ENCODE measurements around the gene TMTC2.

The TMTC2 gene

GRCh38 chr12:82740129-82741000, 53.7 kb downstream of the TMTC2 start:
- TF ChIP-seq CTCF (IDR thresholded peaks at IDR 0.05; ENCODE audit: low read depth, low read length, missing control alignments), result no peak
- DNase-seq (ENCODE audit: extremely low read depth, low read depth), result peak; percentile 52

DNA sequence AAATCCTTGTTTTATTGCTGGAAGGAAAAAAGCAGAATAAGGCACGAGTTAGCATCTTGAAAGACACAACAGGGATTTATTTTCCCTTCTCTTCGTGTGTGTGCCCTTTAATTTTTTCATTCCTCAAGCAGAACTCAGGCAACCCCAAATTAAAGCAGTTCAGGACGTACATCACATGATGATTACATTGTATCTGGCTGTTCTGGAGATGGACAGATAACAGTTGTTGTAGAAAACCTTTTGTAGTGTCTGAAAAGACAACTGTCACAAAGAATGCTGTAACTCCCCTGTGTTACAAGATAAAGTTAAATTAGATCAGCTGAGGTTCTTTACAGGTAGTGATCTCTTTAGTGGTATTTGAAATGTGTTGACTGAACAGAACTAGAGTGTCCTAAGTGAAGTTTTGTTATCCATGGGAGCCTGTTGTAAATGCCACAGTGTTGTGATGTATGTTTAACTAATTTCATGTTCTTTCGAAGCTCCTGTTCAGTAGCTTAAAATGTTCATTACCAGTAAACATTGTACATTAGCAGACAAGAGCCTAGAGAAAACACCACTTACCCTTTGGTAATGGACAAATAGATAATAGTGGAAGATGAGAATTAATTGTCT, 58.5 kb downstream of the TMTC2 start:
- no peak overlapping the region for H3K4me3 ChIP-seq (replicated peaks; ENCODE audit: low read depth, low read length)
- no peak for DNase-seq (ENCODE audit: extremely low read depth, low read depth)
- no peak for TF ChIP-seq CTCF (IDR thresholded peaks at IDR 0.05; ENCODE audit: low read depth, low read length, missing control alignments)

More at GRCh38 chr12:82740129-82741000, 53.7 kb downstream of the TMTC2 start:
- no peak overlapping the region for H3K4me3 ChIP-seq (replicated peaks; ENCODE audit: low read depth, low read length)

DNA sequence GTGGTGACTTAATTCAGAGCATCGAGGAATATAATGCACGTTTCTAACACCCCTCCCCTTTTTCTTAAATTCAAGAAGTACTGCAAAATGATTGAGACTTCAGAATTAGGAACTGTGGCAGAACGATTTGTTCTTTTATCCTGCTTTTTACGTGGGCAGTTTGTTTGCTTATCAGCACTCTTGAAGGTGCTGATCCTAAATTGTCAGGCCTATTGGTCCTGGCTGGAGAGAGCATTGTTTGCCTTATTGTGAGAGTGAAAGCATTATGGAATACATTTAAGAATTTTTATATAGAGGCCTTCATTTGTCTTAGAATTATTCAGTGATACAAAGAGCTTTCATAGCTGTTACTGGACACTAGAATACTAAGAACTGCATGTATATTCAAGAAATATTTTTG, 59.1 kb downstream of the TMTC2 start:
- DNase-seq (ENCODE audit: extremely low read depth, low read depth), result no peak
- H3K4me3 ChIP-seq (replicated peaks; ENCODE audit: low read depth, low read length), result no peak overlapping the region
- TF ChIP-seq CTCF (IDR thresholded peaks at IDR 0.05; ENCODE audit: low read depth, low read length, missing control alignments), result no peak

DNA sequence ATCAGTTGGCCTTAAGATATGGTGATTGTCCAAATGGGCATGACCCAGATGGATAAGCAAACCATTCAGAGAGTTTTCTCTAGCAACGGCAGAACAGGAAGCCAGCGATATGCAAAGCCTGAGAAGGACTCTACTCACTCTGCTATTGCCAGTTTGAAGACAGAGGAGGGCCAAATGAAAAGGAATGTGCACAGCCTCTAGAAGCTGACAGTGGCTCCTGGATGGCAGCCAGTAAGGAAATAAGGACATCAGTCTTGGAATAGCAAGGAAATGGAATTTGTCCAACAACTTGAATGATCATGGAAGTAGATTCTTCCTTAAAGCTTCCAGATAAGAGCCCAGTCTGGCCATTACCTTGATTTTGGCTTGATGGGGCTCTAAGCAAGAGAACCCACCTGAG, 60.0 kb downstream of the TMTC2 start:
- H3K4me3 ChIP-seq (replicated peaks; ENCODE audit: low read depth, low read length), result no peak overlapping the region
- no peak for DNase-seq (ENCODE audit: extremely low read depth, low read depth)
- no peak for TF ChIP-seq CTCF (IDR thresholded peaks at IDR 0.05; ENCODE audit: low read depth, low read length, missing control alignments)

GRCh38 chr12:82749015-82749414, 62.3 kb downstream of the TMTC2 start:
- H3K4me3 ChIP-seq (replicated peaks; ENCODE audit: low read depth, low read length), result no peak overlapping the region
- no peak for DNase-seq (ENCODE audit: extremely low read depth, low read depth)
- no peak for TF ChIP-seq CTCF (IDR thresholded peaks at IDR 0.05; ENCODE audit: low read depth, low read length, missing control alignments)

DNA sequence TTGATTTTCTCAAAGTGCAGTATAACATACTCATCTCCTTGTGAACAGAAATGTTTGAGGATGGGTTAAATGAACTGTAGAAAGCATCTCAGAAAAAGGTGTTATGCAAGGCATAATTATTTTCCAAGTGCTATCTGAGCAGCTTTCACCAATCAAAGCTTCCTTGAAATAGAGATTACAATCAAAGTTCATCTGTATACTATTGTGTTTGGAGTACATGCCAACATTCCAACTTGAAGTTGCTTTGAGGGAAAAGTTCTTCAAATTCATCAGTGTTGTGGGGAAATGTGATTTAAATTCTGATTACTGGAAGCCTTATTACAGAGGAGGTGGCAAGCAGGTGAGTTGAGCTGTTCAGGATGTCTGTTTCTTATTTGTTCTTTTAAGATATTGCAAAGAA, 68.2 kb downstream of the TMTC2 start:
- no peak for TF ChIP-seq CTCF (IDR thresholded peaks at IDR 0.05; ENCODE audit: low read depth, low read length, missing control alignments)
- no peak overlapping the region for H3K4me3 ChIP-seq (replicated peaks; ENCODE audit: low read depth, low read length)
- DNase-seq (ENCODE audit: extremely low read depth, low read depth), result no peak

All from HFF-Myc (cell line).